IPS-18a (cell line): ENCODE data around the gene CLEC5A.

Source experiments
- H3K27ac ChIP-seq: one replicate; pipeline ENCODE4 v1.5.1; 2013; ENCODE audit warnings: low read length
- H3K27me3 ChIP-seq: one replicate; pipeline ENCODE4 v1.6.1; 2013; ENCODE audit warnings: mild to moderate bottlenecking, low read length; ENCODE audit not compliant: control insufficient read depth, insufficient read depth
- H3K36me3 ChIP-seq: one replicate; pipeline ENCODE4 v1.6.1; 2013; ENCODE audit warnings: low read depth, low read length; ENCODE audit not compliant: control insufficient read depth
- H3K4me1 ChIP-seq: one replicate; pipeline ENCODE4 v1.6.1; 2013; ENCODE audit warnings: low read depth, low read length; ENCODE audit not compliant: control insufficient read depth
- H3K4me3 ChIP-seq: one replicate; pipeline ENCODE4 v1.5.1; 2013; ENCODE audit warnings: low read length
- H3K9ac ChIP-seq: one replicate; pipeline ENCODE4 v1.6.1; 2013; ENCODE audit warnings: mild to moderate bottlenecking, low read length, moderate library complexity
- H3K9me3 ChIP-seq: one replicate; pipeline ENCODE4 v1.6.1; 2013; ENCODE audit warnings: low read depth, low read length; ENCODE audit not compliant: control insufficient read depth

CLEC5A gene

GRCh38 chr7:141975806-141976523, 29.2 kb upstream of the CLEC5A start:
- no peaks in the 10 kb centered on the region for H3K36me3 ChIP-seq
- no peak overlapping the region for H3K27ac ChIP-seq
- no peaks in the 10 kb centered on the region for H3K9me3 ChIP-seq
- peak overlapping the region; percentile 11 for H3K9ac ChIP-seq
- peaks cover 8% of the 10 kb centered on the region for H3K4me1 ChIP-seq
- peak overlapping the region; percentile 42 for H3K4me3 ChIP-seq
- no peaks in the 10 kb centered on the region for H3K27me3 ChIP-seq

- Histone ChIP-seq H3K36me3 (no peaks in the 10 kb centered on the region), H3K27ac (no peak overlapping the region), H3K4me1 (peaks cover 8% of the 10 kb centered on the region), H3K4me3 (no peak overlapping the region), H3K9me3 (no peaks in the 10 kb centered on the region), H3K9ac (no peak overlapping the region), H3K27me3 (no peaks in the 10 kb centered on the region)
Measured at GRCh38 chr7:141974831-141975230, 28.1 kb upstream of the CLEC5A start.

DNA sequence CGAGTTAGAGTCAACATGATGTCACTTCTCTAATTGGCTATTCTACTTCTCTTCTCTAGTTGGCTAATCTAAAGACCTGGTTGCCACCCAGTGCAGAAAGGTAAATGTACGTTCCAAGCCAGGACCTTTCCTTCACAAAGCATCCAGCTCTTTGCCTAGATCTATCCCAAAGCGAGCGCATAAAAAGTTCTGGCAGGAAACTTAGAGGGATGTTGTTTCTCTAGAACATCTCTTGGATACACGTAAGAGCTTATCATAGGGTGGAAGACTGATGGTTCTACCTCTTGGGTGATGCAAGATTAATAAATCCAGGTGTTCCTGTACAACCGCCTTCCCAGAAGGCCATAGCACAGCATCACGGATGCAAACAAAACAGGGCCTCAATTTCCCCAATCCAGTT, 26.9 kb upstream of the CLEC5A start, which contains the start of gene TAS2R38:
TSS of gene TAS2R38 (minus strand) at position 101 of the 400 bp plus-strand sequence. CDS start at position 17, 84 bp downstream.
- Histone ChIP-seq H3K4me1 (peaks cover 8% of the 10 kb centered on the region), H3K9ac (no peak within 1 kb of the TSS), H3K36me3 (no peaks in the 10 kb centered on the region), H3K4me3 (no peak within 1 kb of the TSS), H3K27me3 (no peaks in the 10 kb centered on the region), H3K9me3 (no peaks in the 10 kb centered on the region), H3K27ac (no peak within 1 kb of the TSS)

DNA sequence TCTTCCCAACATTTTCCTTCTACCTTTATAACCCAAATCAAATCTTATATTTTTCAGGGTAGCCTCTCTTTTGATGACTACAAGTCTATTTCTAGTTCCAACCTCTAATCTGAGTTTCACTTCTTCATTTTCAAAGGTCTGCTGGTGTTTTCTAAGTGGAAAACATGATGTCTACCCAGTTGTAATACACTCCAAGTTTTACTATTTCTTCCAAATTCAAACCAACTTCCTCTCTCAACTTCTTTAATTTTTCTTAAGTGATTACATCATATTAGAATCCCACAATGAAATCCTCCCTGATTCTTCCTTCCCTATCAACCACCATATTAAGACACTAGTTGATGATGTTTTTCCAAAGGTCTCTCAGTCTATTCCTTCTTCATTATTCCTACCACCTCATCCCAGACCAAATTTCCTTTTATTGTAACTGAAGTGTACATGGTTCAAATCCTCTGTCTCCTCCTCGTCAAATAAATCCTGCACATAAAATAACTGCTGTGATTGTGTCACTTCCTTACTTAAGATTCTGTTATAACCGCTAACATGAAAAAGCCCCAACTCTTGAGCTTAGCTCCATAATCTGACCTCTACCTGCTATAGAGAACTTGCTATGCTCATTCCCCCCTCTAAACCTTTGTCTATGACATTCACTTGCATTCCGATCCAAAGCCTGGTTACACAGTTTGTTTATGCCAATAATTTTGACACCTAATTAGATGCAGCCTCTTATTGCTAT, 14.1 kb upstream of the CLEC5A start:
- Histone ChIP-seq H3K4me3 (no peak overlapping the region), H3K9ac (no peak overlapping the region), H3K9me3 (no peaks in the 10 kb centered on the region), H3K27me3 (no peaks in the 10 kb centered on the region), H3K4me1 (no peaks in the 10 kb centered on the region), H3K27ac (no peak overlapping the region), H3K36me3 (no peaks in the 10 kb centered on the region)

DNA sequence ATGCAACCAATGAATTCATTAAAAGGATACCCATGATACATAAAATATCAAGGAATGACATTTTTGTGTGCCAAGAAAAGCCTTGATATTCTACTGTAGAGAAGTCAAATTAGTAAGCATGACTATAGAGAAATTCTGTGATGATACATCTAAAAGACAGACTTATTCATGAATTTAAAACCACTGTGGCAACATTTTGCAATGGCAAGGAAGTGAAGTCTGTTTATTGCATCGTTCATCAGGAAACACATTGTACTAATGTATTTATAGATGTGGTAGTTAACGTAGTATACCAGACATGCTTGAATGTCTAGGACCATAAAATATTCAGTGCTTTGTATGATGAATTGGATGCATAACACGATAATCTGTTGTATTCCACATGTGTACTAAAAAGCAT, 9.3 kb upstream of the CLEC5A start:
- no peak overlapping the region for H3K27ac ChIP-seq
- no peaks in the 10 kb centered on the region for H3K27me3 ChIP-seq
- H3K9ac ChIP-seq, result no peak overlapping the region
- H3K36me3 ChIP-seq, result no peaks in the 10 kb centered on the region
- peaks cover 8% of the 10 kb centered on the region for H3K4me1 ChIP-seq
- H3K4me3 ChIP-seq, result no peak overlapping the region
- H3K9me3 ChIP-seq, result no peaks in the 10 kb centered on the region

- Histone ChIP-seq H3K4me1 (peaks cover 8% of the 10 kb centered on the region), H3K27ac (no peak overlapping the region), H3K9me3 (no peaks in the 10 kb centered on the region), H3K36me3 (no peaks in the 10 kb centered on the region), H3K27me3 (no peaks in the 10 kb centered on the region), H3K4me3 (no peak overlapping the region), H3K9ac (no peak overlapping the region)
Measured at GRCh38 chr7:141954334-141954733, 7.6 kb upstream of the CLEC5A start.

DNA sequence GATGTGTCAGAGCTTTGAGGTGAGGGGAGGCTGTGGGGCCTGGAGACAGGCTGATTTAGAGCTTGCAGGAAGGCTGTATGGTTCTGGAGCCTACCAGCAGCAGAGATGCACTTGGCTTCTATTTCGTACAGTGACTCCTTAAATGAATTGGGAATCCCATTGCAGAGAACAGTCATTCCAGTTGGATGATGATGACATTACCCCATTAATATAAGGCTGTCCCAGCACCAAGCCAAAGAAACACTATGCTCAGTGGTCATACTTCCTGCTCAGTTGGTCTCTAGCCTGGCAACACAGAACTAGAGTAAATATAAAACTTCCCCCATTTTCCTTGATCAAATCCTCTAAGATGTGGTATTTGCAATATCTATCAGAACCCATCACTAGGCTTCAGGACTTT, 5.7 kb upstream of the CLEC5A start:
- no peaks in the 10 kb centered on the region for H3K27me3 ChIP-seq
- H3K27ac ChIP-seq, result no peak overlapping the region
- H3K36me3 ChIP-seq, result no peaks in the 10 kb centered on the region
- H3K9me3 ChIP-seq, result no peaks in the 10 kb centered on the region
- no peak overlapping the region for H3K4me3 ChIP-seq
- no peak overlapping the region for H3K9ac ChIP-seq
- H3K4me1 ChIP-seq, result peaks cover 8% of the 10 kb centered on the region

- no peaks in the 10 kb centered on the region for H3K9me3 ChIP-seq
- H3K27ac ChIP-seq, result no peak overlapping the region
- no peak overlapping the region for H3K4me3 ChIP-seq
- H3K4me1 ChIP-seq, result peaks cover 8% of the 10 kb centered on the region
- H3K36me3 ChIP-seq, result no peaks in the 10 kb centered on the region
- H3K27me3 ChIP-seq, result no peaks in the 10 kb centered on the region
- H3K9ac ChIP-seq, result no peak overlapping the region
Measured at GRCh38 chr7:141950806-141951205, 4.0 kb upstream of the CLEC5A start.

- no peaks in the 10 kb centered on the region for H3K27me3 ChIP-seq
- H3K4me1 ChIP-seq, result peaks cover 8% of the 10 kb centered on the region
- H3K36me3 ChIP-seq, result no peaks in the 10 kb centered on the region
- no peak overlapping the region for H3K9ac ChIP-seq
- no peaks in the 10 kb centered on the region for H3K9me3 ChIP-seq
- no peak overlapping the region for H3K4me3 ChIP-seq
- H3K27ac ChIP-seq, result no peak overlapping the region
Measured at GRCh38 chr7:141949911-141950310, 3.1 kb upstream of the CLEC5A start.

GRCh38 chr7:141949451-141949850, 2.7 kb upstream of the CLEC5A start:
- Histone ChIP-seq H3K9ac (no peak overlapping the region), H3K9me3 (no peaks in the 10 kb centered on the region), H3K27me3 (no peaks in the 10 kb centered on the region), H3K4me1 (peaks cover 3% of the 10 kb centered on the region), H3K27ac (no peak overlapping the region), H3K36me3 (no peaks in the 10 kb centered on the region), H3K4me3 (no peak overlapping the region)

DNA sequence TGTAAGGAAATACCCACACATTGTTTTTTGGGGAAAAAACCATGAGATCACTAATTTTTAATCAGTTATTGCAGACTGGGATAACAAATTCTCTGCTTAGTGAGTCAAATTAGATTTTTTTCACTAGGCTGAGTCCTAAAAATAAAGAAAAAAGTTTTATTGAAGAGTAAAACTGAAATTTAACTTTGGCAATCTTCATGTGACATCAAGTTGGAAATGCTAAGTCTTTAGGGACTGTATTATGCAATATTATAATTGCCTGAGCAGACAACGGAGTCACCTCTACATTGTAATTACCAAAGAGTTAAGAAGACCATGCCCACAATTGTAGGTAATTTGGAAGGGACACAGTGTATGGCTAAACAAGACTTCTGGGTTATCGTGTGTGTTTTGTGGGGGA, 2.2 kb upstream of the CLEC5A start:
- Histone ChIP-seq H3K4me1 (no peaks in the 10 kb centered on the region), H3K27ac (no peak overlapping the region), H3K9ac (no peak overlapping the region), H3K27me3 (no peaks in the 10 kb centered on the region), H3K9me3 (no peaks in the 10 kb centered on the region), H3K4me3 (no peak overlapping the region), H3K36me3 (no peaks in the 10 kb centered on the region)

- Histone ChIP-seq H3K27me3 (no peaks in the 10 kb centered on the region), H3K36me3 (no peaks in the 10 kb centered on the region), H3K4me1 (no peaks in the 10 kb centered on the region), H3K27ac (no peak overlapping the region), H3K9ac (no peak overlapping the region), H3K9me3 (no peaks in the 10 kb centered on the region), H3K4me3 (no peak overlapping the region)
Measured at GRCh38 chr7:141945356-141945755, 1.4 kb downstream of the CLEC5A start.
